NAMALWA (cell line): ENCODE measurements around the gene MYBL2.
"Not testable (repeated sequence)": the region's sequence is repeated elsewhere in the genome, so short reads cannot be mapped to it uniquely, and the experiment has no call there.

Source experiments
- DNase-seq: peaks from one replicate; pipeline ENCODE4 v3.0.0-alpha.2; 2015; ENCODE audit warnings: low spot score

The MYBL2 gene

DNA sequence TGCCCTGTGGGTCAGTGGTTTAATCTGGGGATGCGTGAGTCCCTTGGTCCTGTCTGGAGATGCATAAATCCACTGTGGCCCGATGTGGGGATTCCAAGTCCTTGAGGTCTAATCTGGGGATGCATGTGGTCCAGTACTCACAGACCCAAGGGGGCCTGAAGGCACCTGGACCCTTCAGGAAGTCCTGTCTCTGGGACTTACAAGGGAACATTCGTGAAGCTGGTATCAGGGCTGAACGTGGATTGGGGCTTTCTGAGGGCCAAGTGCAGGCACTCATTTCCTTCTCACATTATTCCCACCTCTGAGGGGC, 85.1 kb downstream of the MYBL2 start:
- DNase-seq = peak; percentile 18

DNA sequence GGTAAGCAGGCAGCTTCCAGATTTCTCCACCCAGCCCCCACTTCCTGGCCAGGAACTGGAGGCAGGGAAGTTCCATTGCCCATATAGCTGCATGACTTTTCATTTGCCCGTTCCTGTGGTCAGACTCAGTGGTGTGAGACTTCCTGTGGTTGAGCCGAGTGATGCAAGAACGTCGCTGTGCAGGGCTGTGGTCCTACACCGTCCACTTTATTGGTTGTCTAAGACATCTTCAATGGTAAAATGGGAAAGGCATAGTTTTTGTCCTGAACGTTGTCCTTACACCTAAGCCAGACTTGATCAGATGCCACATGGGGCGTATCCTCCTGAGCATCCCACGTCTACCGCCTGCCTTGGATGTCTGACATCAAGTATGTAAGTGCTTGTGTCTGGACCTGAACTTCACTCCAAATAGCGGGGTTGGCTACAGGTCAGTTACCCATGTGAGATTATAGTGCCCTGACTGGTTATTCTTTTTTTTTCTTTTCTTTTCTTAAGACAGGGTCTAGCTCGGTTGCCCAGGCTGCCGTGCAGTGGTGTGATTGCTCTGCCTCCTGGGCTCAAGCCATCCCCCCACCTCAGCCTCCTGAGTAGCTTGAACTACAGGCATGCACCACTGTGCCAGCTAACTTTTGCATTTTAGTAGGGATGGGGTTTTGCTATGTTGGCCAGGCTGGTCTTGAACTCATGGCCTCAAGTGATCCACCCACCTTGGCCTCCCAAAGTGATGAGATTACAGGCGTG, 85.8 kb downstream of the MYBL2 start:
- DNase-seq = peak; percentile 55

- DNase-seq = no peak
Measured at GRCh38 chr20:43755390-43755789, 88.5 kb downstream of the MYBL2 start.

- DNase-seq = no peak
Measured at GRCh38 chr20:43755851-43756250, 88.9 kb downstream of the MYBL2 start.

GRCh38 chr20:43757888-43758287, 91.0 kb downstream of the MYBL2 start:
- not testable (repeated sequence) for DNase-seq

- no peak for DNase-seq
Measured at GRCh38 chr20:43761386-43762340, 94.7 kb downstream of the MYBL2 start.

GRCh38 chr20:43762911-43763310, 96.0 kb downstream of the MYBL2 start:
- no peak for DNase-seq

- no peak for DNase-seq
Measured at GRCh38 chr20:43765916-43766315, 99.0 kb downstream of the MYBL2 start.
